GM12874 (cell line): ENCODE data around the gene LRRTM1.

Experiments used
- TF ChIP-seq, protein P1 (sequence below): IDR thresholded peaks from 2 replicates; pipeline ENCODE4 v1.5.1; 2011; ENCODE audit warnings: low read depth, mild to moderate bottlenecking, control low read depth, low read length, moderate library complexity; ENCODE audit not compliant: insufficient read depth

The LRRTM1 gene, protein sequence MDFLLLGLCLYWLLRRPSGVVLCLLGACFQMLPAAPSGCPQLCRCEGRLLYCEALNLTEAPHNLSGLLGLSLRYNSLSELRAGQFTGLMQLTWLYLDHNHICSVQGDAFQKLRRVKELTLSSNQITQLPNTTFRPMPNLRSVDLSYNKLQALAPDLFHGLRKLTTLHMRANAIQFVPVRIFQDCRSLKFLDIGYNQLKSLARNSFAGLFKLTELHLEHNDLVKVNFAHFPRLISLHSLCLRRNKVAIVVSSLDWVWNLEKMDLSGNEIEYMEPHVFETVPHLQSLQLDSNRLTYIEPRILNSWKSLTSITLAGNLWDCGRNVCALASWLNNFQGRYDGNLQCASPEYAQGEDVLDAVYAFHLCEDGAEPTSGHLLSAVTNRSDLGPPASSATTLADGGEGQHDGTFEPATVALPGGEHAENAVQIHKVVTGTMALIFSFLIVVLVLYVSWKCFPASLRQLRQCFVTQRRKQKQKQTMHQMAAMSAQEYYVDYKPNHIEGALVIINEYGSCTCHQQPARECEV

GRCh38 chr2:80303909-80304837, at the start of gene LRRTM1:
LRRTM1 (minus strand) TSS chr2:80304752; CDS start chr2:80303819, 933 bp downstream.
- TF ChIP-seq, protein P1, sequence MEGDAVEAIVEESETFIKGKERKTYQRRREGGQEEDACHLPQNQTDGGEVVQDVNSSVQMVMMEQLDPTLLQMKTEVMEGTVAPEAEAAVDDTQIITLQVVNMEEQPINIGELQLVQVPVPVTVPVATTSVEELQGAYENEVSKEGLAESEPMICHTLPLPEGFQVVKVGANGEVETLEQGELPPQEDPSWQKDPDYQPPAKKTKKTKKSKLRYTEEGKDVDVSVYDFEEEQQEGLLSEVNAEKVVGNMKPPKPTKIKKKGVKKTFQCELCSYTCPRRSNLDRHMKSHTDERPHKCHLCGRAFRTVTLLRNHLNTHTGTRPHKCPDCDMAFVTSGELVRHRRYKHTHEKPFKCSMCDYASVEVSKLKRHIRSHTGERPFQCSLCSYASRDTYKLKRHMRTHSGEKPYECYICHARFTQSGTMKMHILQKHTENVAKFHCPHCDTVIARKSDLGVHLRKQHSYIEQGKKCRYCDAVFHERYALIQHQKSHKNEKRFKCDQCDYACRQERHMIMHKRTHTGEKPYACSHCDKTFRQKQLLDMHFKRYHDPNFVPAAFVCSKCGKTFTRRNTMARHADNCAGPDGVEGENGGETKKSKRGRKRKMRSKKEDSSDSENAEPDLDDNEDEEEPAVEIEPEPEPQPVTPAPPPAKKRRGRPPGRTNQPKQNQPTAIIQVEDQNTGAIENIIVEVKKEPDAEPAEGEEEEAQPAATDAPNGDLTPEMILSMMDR, result no peak

DNA sequence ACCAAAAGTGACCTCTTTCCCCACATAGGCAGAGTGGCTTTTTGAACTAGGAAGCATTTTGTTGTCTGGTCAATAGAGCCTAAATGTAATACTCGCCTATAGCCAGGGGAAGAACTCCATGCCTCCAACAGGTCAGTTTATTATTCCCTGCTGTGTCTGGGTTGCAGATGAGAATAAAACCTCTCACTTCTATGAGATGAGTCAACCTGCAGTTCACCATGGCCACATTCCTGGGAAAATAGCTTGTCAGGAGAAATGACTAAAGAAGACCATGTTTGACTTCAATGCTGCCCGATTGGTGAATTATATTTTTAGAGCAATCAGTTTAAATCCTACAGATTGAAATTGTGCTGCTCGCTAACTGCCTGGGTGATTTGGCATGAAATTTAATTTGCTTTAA, 46.7 kb upstream of the LRRTM1 start:
- TF ChIP-seq, protein P1, result no peak

DNA sequence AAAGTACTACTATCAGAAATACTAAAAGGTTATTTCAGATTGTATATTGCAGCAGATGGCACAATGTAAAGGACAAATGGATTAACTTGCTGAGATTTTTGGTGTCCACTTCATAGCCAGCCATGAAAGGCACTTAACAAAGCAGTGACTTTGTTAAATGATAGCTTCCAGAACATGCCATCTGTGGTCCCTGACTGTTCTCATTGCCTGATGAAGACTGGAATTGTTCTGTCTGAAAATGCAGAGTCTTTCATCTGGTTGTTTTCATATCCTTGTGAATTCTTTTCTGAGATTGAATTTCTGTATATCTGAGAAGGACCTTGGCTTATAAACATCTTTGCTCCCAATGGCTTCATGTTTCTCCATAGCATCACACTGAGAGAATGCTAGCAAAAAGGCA, 44.4 kb upstream of the LRRTM1 start:
- TF ChIP-seq, protein P1, result no peak

DNA sequence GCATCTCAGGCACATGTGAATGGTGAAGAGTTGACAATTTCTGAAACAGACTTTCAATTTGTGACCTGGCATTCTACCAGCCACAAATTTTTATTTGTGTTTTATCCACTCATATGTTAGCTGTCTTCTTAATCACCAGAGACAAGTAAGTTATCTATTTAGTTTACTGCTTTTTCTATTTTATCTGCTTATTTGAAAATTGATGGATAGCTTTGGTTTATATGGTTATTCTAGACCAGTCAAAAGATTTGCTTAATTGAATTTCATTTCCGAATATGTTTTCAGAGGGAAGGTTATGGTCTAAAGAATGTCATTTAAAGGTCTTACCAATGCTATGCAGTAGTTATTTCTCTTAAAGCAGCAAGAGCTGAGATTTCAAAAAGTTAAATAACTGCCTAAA, 43.5 kb upstream of the LRRTM1 start:
- TF ChIP-seq, protein P1, result no peak

- TF ChIP-seq, protein P1, result no peak
Measured at GRCh38 chr2:80340022-80340421, 35.5 kb upstream of the LRRTM1 start.

- TF ChIP-seq, protein P1, result no peak
Measured at GRCh38 chr2:80338794-80339193, 34.2 kb upstream of the LRRTM1 start.

DNA sequence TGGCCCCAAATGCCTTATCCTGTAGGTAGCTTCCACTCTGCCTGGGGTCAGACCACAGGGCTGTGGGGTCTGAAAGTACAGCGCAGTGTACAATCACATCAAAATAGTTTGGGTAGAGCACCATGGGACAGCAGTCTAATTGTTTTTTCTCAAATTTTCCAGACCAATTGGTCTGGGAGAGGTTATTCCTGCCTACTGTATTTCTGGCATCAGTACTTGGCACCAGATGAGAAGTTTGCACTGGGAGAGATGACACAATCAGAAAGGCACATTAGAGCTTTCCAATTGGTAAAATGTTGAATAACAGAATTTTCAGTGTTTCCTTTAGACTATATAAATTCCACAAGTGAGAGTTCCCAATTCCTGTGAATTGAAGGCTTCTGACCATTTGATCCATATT, 30.9 kb upstream of the LRRTM1 start:
- TF ChIP-seq, protein P1, result no peak
